Natural killer cell (primary cell): Measurements from ENCODE around the gene MYZAP. TPM values are rescaled to one million over a fixed set of nuclear protein-coding genes. Genes with fewer than 3 reads are reported as not detected.

ENCODE experiments used
- ATAC-seq, 3 donors: fragments of 150-1000 bp in 2 of 3; fragments of 200-7000 bp in 1 of 3; cut with Tn5 transposase; 1 replicate in 1 of 3; 2 replicates in 2 of 3; pipeline ENCODE4 v1.10.0; 2021; ENCODE audit warnings: mild to moderate bottlenecking in 2 of 3, moderate library complexity in 2 of 3
- DNase-seq, 2 donors: peaks; one replicate each; pipeline versions ENCODE4 v3.0.0 to v3.0.0-alpha.2; 2013 to 2021; ENCODE audit warnings: mixed read lengths in 1 of 2
- H3K27ac ChIP-seq: one replicate; pipeline ENCODE4 v1.5.1; 2013; ENCODE audit warnings: mild to moderate bottlenecking, low read length
- H3K27me3 ChIP-seq: one replicate; pipeline ENCODE4 v1.6.1; 2013; ENCODE audit warnings: low read length; ENCODE audit not compliant: control insufficient read depth, insufficient read depth
- H3K36me3 ChIP-seq: one replicate; pipeline ENCODE4 v1.6.1; 2013; ENCODE audit warnings: low read length; ENCODE audit not compliant: control insufficient read depth, insufficient read depth
- H3K4me1 ChIP-seq: one replicate; pipeline ENCODE4 v1.6.1; 2013; ENCODE audit warnings: low read length; ENCODE audit not compliant: control insufficient read depth, insufficient read depth
- H3K4me3 ChIP-seq: one replicate; pipeline ENCODE4 v1.5.1; 2013; ENCODE audit warnings: low read length
- H3K9me3 ChIP-seq: one replicate; pipeline ENCODE4 v1.6.1; 2013; ENCODE audit warnings: low read length; ENCODE audit not compliant: control insufficient read depth, insufficient read depth
- H3K27ac Mint-ChIP-seq, 2 donors: one replicate each; pipeline ENCODE4 v1.8.0; 2022; ENCODE audit warnings: mild to moderate bottlenecking in 2 of 2, mixed read lengths in 2 of 2, moderate library complexity in 1 of 2
- H3K27me3 Mint-ChIP-seq, 2 donors: one replicate each; pipeline ENCODE4 v1.8.0; 2022; ENCODE audit warnings: low read depth in 2 of 2, mixed read lengths in 2 of 2
- H3K36me3 Mint-ChIP-seq: one replicate; pipeline ENCODE4 v1.8.0; 2022; ENCODE audit warnings: mixed read lengths
- H3K4me1 Mint-ChIP-seq, 2 donors: one replicate each; pipeline ENCODE4 v1.8.0; 2022; ENCODE audit warnings: mixed read lengths in 2 of 2
- H3K4me3 Mint-ChIP-seq: one replicate; pipeline ENCODE4 v1.8.0; 2022; ENCODE audit warnings: mild to moderate bottlenecking, moderate library complexity, mixed read lengths
- H3K9me3 Mint-ChIP-seq, 2 donors: one replicate each; pipeline ENCODE4 v1.8.0; 2022; ENCODE audit warnings: mixed read lengths in 2 of 2
- CTCF ChIP-seq: fragments of 200-600 bp; IDR thresholded peaks from one replicate; pipeline ENCODE4 v1.8.0; 2022; ENCODE audit warnings: antibody characterized with exemption
- WGBS: methylation state at CpG from one replicate; pipeline ENCODE4 v1.1.7; 2013; ENCODE audit warnings: missing lambda C conversion rate; ENCODE audit not compliant: insufficient coverage; 5-methylcytosine and 5-hydroxymethylcytosine counted together
- intact Hi-C: fragments of 100-400 bp; cut with micrococcal nuclease; formaldehyde crosslinking; loops from one replicate; pipeline ENCODE4 v1.14.2; 2022
- total RNA-seq, 4 donors: library from RNA; stranded (reverse); fragments of 120-200 nt in 1 of 4; gene quantifications; one replicate each; pipeline versions ENCODE4 v1.2.3 to v1.2.4, GENCODE V29; 2013 to 2022

Gene MYZAP
- total RNA-seq, 3 donors from 2014 or later (not counting 1 experiment from before 2014, with no cell fraction given), result not detected

GRCh38 chr15:57668016-57668415 lies 76.3 kb downstream of the MYZAP start:
- Histone ChIP-seq H3K27me3 (peaks cover 3% of the 10 kb centered on the region), H3K27ac (no peak overlapping the region), H3K4me1 (no peaks in the 10 kb centered on the region), H3K9me3 (no peaks in the 10 kb centered on the region), H3K4me3 (no peak overlapping the region), H3K36me3 (no peaks in the 10 kb centered on the region)
- Mint-ChIP-seq H3K27ac (no peak overlapping the region), H3K4me1 (no peaks in the 10 kb centered on the region), H3K4me3 (no peak overlapping the region), H3K27me3 (peaks cover 22 to 48% of the 10 kb centered on the region in 2 donors), H3K9me3 (no peaks in the 10 kb centered on the region), H3K36me3 (no peaks in the 10 kb centered on the region)
- WGBS, result 73% methylated on average over 3 of the region's 4 CpGs
- ATAC-seq (no peak), DNase-seq (no peak)
- no peak for TF ChIP-seq CTCF
- intact Hi-C loops, result no loop called here

DNA sequence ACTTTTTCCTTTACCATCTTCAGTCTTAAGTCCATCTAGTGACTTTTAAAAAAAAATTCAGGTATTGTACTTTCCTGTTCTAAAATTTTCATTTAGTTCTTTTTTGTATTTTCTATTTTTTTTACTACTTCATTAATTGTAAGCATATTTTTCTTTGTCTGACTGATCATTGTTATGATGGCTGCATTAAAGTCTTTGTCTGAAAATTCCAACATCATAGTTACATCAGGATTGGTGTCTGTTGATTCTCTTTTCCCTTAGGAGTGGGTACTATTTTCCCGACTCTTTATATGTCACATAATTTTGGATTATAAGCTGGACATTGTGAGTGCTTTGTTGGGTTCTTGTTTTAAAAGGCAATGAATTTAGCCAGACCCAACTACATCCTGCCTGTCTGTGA lies 79.9 kb downstream of the MYZAP start:
- no peak for DNase-seq
- H3K4me3 Mint-ChIP-seq, result no peak overlapping the region
- Histone ChIP-seq H3K4me3 (no peak overlapping the region), H3K27me3 (peaks cover 3% of the 10 kb centered on the region), H3K36me3 (no peaks in the 10 kb centered on the region), H3K4me1 (no peaks in the 10 kb centered on the region), H3K9me3 (no peaks in the 10 kb centered on the region), H3K27ac (no peak overlapping the region)
- H3K27ac Mint-ChIP-seq, result no peak overlapping the region
- H3K27me3 Mint-ChIP-seq, result peaks cover 35 to 68% of the 10 kb centered on the region in 2 donors
- no peak for ATAC-seq
- H3K9me3 Mint-ChIP-seq, result no peaks in the 10 kb centered on the region
- no peak for TF ChIP-seq CTCF
- intact Hi-C loops, result no loop called here
- H3K36me3 Mint-ChIP-seq, result no peaks in the 10 kb centered on the region
- H3K4me1 Mint-ChIP-seq, result no peaks in the 10 kb centered on the region
- WGBS, result 0% methylated on average over 1 of the region's 1 CpG

GRCh38 chr15:57675481-57676181 lies 83.9 kb downstream of the MYZAP start:
- WGBS, result 91% methylated on average over 9 of the region's 9 CpGs
- ATAC-seq (no peak), DNase-seq (no peak)
- peaks cover 0 to 6% of the 10 kb centered on the region in 2 donors for H3K4me1 Mint-ChIP-seq
- Histone ChIP-seq H3K4me1 (no peaks in the 10 kb centered on the region), H3K27me3 (peaks cover 3% of the 10 kb centered on the region), H3K9me3 (no peaks in the 10 kb centered on the region), H3K27ac (no peak overlapping the region), H3K4me3 (no peak overlapping the region), H3K36me3 (no peaks in the 10 kb centered on the region)
- no peaks in the 10 kb centered on the region for H3K36me3 Mint-ChIP-seq
- no peaks in the 10 kb centered on the region for H3K9me3 Mint-ChIP-seq
- H3K4me3 Mint-ChIP-seq, result no peak overlapping the region
- intact Hi-C loops, result no loop called here
- H3K27me3 Mint-ChIP-seq, result peaks cover 33 to 40% of the 10 kb centered on the region in 2 donors
- no peak overlapping the region for H3K27ac Mint-ChIP-seq
- no peak for TF ChIP-seq CTCF

- no peak for TF ChIP-seq CTCF
- Histone ChIP-seq H3K4me3 (no peak overlapping the region), H3K27ac (no peak overlapping the region), H3K4me1 (no peaks in the 10 kb centered on the region), H3K9me3 (no peaks in the 10 kb centered on the region), H3K27me3 (no peaks in the 10 kb centered on the region), H3K36me3 (no peaks in the 10 kb centered on the region)
- Mint-ChIP-seq H3K36me3 (no peaks in the 10 kb centered on the region), H3K4me3 (no peak overlapping the region), H3K27ac (no peak overlapping the region), H3K4me1 (peaks cover 0 to 6% of the 10 kb centered on the region in 2 donors), H3K27me3 (peaks cover 30 to 32% of the 10 kb centered on the region in 2 donors), H3K9me3 (no peaks in the 10 kb centered on the region)
- DNase-seq (no peak), ATAC-seq (no peak)
- whole genome bisulfite sequencing, result 92% methylated on average over 5 of the region's 5 CpGs
- intact Hi-C loops, result no loop called here
These were observed 84.9 kb downstream of the MYZAP start for GRCh38 chr15:57676585-57676984.
